ENCODE measurements around the gene GNLY.

GRCh38 chr2:85722519-85722918, 28.4 kb downstream of the GNLY start:
- TF ChIP-seq CTCF (IDR thresholded peaks at IDR 0.05) (no peak), POLR2A (IDR thresholded peaks at IDR 0.05) (no peak), POLR2AphosphoS5 (IDR thresholded peaks at IDR 0.05; ENCODE audit: insufficient read depth in 1 of 2, low read depth in 1 of 2) (no peak)

Data from vagina (tissue), 2 donors.